B cell (primary cell): ENCODE data around the gene LRRC8D. TPM values are rescaled to one million over a fixed set of nuclear protein-coding genes. Genes with fewer than 3 reads are reported as not detected.

Experiments used
- ATAC-seq: fragments of 200-7000 bp; cut with Tn5 transposase; one replicate; pipeline ENCODE4 v1.10.0; 2021; ENCODE audit warnings: low read depth, mild to moderate bottlenecking, moderate number of reproducible peaks, moderate library complexity
- CTCF ChIA-PET: fragments of 350-600 bp; sonication (Branson Sonifier 250); formaldehyde crosslinking; loops from one replicate; lab custom pipeline; 2021; ENCODE audit warnings: antibody characterized with exemption, inconsistent platforms; lab: Charles Lee
- POLR2A ChIA-PET: fragments of 350-600 bp; sonication (Branson Sonifier 250); formaldehyde crosslinking; loops from one replicate; lab custom pipeline; 2021; ENCODE audit warnings: antibody characterized with exemption; lab: Charles Lee
- DNase-seq: peaks from one replicate; pipeline ENCODE4 v3.0.0; 2013
- H2AFZ ChIP-seq: 2 replicates; pipeline ENCODE4 v1.6.1; 2012; ENCODE audit warnings: mild to moderate bottlenecking, low read depth, low read length; ENCODE audit not compliant: insufficient read depth, poor library complexity, severe bottlenecking
- H3K27ac ChIP-seq, 2 donors: 1 replicate in 1 of 2; 2 replicates in 1 of 2; pipeline ENCODE4 v1.5.1; 2012 to 2013; ENCODE audit warnings: low read length in 2 of 2, mild to moderate bottlenecking in 2 of 2, moderate library complexity in 1 of 2
- H3K27me3 ChIP-seq, 4 experiments: fragments of 200-600 bp in 1 of 4; sonication (generic) in 1 of 4; replicated peaks in 1 of 4; 1 replicate in 2 of 4; 2 replicates in 2 of 4; pipeline versions ENCODE4 v1.6.1 to v1.7.0; 2013 to 2016; ENCODE audit warnings: low read length in 3 of 4, mild to moderate bottlenecking in 2 of 4, mixed read lengths in 1 of 4, moderate library complexity in 1 of 4; ENCODE audit not compliant: insufficient read depth in 4 of 4, control insufficient read depth in 3 of 4; ENCODE audit errors: control extremely low read depth in 1 of 4
- H3K36me3 ChIP-seq, 2 experiments: replicated peaks in 1 of 2; 1 replicate in 1 of 2; 2 replicates in 1 of 2; pipeline versions ENCODE4 v1.6.1 to v1.7.1; 2013; ENCODE audit warnings: low read length in 1 of 2; ENCODE audit not compliant: insufficient read depth in 2 of 2, control insufficient read depth in 1 of 2; ENCODE audit errors: control extremely low read depth in 1 of 2, extremely low read depth in 1 of 2
- H3K4me1 ChIP-seq, 2 donors: fragments of 200-600 bp in 1 of 2; sonication (generic) in 1 of 2; 1 replicate in 1 of 2; 2 replicates in 1 of 2; pipeline versions ENCODE4 v1.5.1 to v1.6.1; 2013 to 2017; ENCODE audit warnings: low read length in 2 of 2; ENCODE audit not compliant: control insufficient read depth in 2 of 2, insufficient read depth in 2 of 2
- H3K4me2 ChIP-seq: replicated peaks from 2 replicates; pipeline ENCODE3; 2012; ENCODE audit warnings: mild to moderate bottlenecking, low read depth, low read length; ENCODE audit not compliant: poor library complexity, severe bottlenecking
- H3K4me3 ChIP-seq, 5 experiments: fragments of 200-600 bp in 1 of 5; sonication (generic) in 1 of 5; 1 replicate in 3 of 5; 2 replicates in 2 of 5; pipeline versions ENCODE4 v1.5.1 to v1.7.0; 2011 to 2016; ENCODE audit warnings: low read length in 4 of 5, mild to moderate bottlenecking in 4 of 5, low read depth in 2 of 5, control low read depth in 1 of 5, moderate library complexity in 1 of 5; ENCODE audit not compliant: insufficient read depth in 1 of 5; ENCODE audit errors: control extremely low read depth in 1 of 5, extremely low read depth in 1 of 5
- H3K79me2 ChIP-seq: fragments of 200-600 bp; sonication (generic); one replicate; pipeline ENCODE4 v1.6.0; 2016; ENCODE audit warnings: low read length; ENCODE audit not compliant: control insufficient read depth, insufficient read depth
- H3K9ac ChIP-seq: fragments of 200-600 bp; sonication (generic); 2 replicates; pipeline ENCODE4 v1.6.1; 2017; ENCODE audit warnings: mild to moderate bottlenecking, low read length, moderate library complexity
- H3K9me3 ChIP-seq, 3 donors: one replicate each; pipeline versions ENCODE4 v1.6.1 to v1.7.1; 2013; ENCODE audit warnings: low read length in 2 of 3; ENCODE audit not compliant: control insufficient read depth in 2 of 3, insufficient read depth in 1 of 3; ENCODE audit errors: control extremely low read depth in 1 of 3
- H4K20me1 ChIP-seq: 2 replicates; pipeline ENCODE4 v1.6.0; 2012; ENCODE audit warnings: mild to moderate bottlenecking, low read length; ENCODE audit not compliant: insufficient read depth, control insufficient read depth, poor library complexity, severe bottlenecking
- H3K27ac Mint-ChIP-seq: one replicate; pipeline ENCODE4 v1.8.0; 2021; ENCODE audit warnings: mixed read lengths
- H3K27me3 Mint-ChIP-seq: one replicate; pipeline ENCODE4 v1.8.0; 2021; ENCODE audit warnings: mixed read lengths
- H3K4me1 Mint-ChIP-seq: one replicate; pipeline ENCODE4 v1.8.0; 2021; ENCODE audit warnings: mixed read lengths
- H3K4me3 Mint-ChIP-seq: one replicate; pipeline ENCODE4 v1.8.0; 2021; ENCODE audit warnings: mixed read lengths
- H3K9me3 Mint-ChIP-seq: one replicate; pipeline ENCODE4 v1.8.0; 2022; ENCODE audit warnings: mixed read lengths; ENCODE audit not compliant: insufficient read depth
- EZH2 ChIP-seq: IDR thresholded peaks from 2 replicates; pipeline ENCODE4 v1.6.1; 2012; ENCODE audit warnings: borderline replicate concordance, low read depth, mild to moderate bottlenecking, moderate library complexity, low read length; ENCODE audit not compliant: insufficient read depth, poor library complexity, severe bottlenecking
- WGBS: methylation state at CpG from one replicate; pipeline ENCODE4 v1.1.5; 2013; ENCODE audit warnings: missing lambda C conversion rate; ENCODE audit not compliant: insufficient coverage; 5-methylcytosine and 5-hydroxymethylcytosine counted together
- intact Hi-C: fragments of 100-400 bp; cut with micrococcal nuclease; formaldehyde crosslinking; loops from one replicate; pipeline ENCODE4 v1.10.0; 2022
- polyA plus RNA-seq: library from polyadenylated mRNA; depleted of rRNA; stranded (reverse); fragments of >200 nt; gene quantifications from 2 replicates; pipeline ENCODE4 v1.2.3, GENCODE V29; 2012
- total RNA-seq, 2 donors: library from RNA; stranded (reverse); fragments of 120-200 nt in 1 of 2; gene quantifications; 1 replicate in 1 of 2; 2 replicates in 1 of 2; pipeline versions ENCODE4 v1.2.3 to v1.2.4, GENCODE V29; 2013 to 2022
- TF ChIP-seq, protein P1 (sequence below): fragments of 200-600 bp; IDR thresholded peaks from one replicate; pipeline ENCODE4 v1.8.0; 2022; ENCODE audit warnings: antibody characterized with exemption, mild to moderate bottlenecking

The LRRC8D gene
- total and polyA plus RNA-seq, 2 donors (not counting 1 experiment from before 2014, with no cell fraction given) = 23.7 to 47.0 TPM

GRCh38 chr1:89779151-89779940 is 41.5 kb upstream of the LRRC8D start:
- ATAC-seq (no peak), DNase-seq (no peak)
- Histone ChIP-seq H3K4me1 (no peaks in the 10 kb centered on the region), H4K20me1 (no peaks in the 10 kb centered on the region), H3K9ac (no peak overlapping the region), H3K27ac (no peak overlapping the region), H3K4me2 (no peak overlapping the region), H3K4me3 (no peak overlapping the region), H3K9me3 (peaks cover 0 to 1% (median 0%) of the 10 kb centered on the region in 3 donors), H3K27me3 (no peaks in the 10 kb centered on the region), H2AFZ (no peak overlapping the region), H3K79me2 (no peaks in the 10 kb centered on the region), H3K36me3 (no peaks in the 10 kb centered on the region)
- intact Hi-C loops = no loop called here
- TF ChIP-seq, protein P1, sequence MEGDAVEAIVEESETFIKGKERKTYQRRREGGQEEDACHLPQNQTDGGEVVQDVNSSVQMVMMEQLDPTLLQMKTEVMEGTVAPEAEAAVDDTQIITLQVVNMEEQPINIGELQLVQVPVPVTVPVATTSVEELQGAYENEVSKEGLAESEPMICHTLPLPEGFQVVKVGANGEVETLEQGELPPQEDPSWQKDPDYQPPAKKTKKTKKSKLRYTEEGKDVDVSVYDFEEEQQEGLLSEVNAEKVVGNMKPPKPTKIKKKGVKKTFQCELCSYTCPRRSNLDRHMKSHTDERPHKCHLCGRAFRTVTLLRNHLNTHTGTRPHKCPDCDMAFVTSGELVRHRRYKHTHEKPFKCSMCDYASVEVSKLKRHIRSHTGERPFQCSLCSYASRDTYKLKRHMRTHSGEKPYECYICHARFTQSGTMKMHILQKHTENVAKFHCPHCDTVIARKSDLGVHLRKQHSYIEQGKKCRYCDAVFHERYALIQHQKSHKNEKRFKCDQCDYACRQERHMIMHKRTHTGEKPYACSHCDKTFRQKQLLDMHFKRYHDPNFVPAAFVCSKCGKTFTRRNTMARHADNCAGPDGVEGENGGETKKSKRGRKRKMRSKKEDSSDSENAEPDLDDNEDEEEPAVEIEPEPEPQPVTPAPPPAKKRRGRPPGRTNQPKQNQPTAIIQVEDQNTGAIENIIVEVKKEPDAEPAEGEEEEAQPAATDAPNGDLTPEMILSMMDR = no peak
- no peak for TF ChIP-seq EZH2
- Mint-ChIP-seq H3K4me1 (no peaks in the 10 kb centered on the region), H3K4me3 (no peak overlapping the region), H3K27ac (no peak overlapping the region), H3K27me3 (peaks cover 14% of the 10 kb centered on the region), H3K9me3 (no peaks in the 10 kb centered on the region)
- ChIA-PET POLR2A (no interaction called here), CTCF (interaction anchor here (1.4 kb wide), 1 partner anchor 16 kb away, joined by 5 read pairs; no protein-coding TSS in a partner anchor)
- 88% methylated on average over 1 of the region's 6 CpGs for WGBS

DNA sequence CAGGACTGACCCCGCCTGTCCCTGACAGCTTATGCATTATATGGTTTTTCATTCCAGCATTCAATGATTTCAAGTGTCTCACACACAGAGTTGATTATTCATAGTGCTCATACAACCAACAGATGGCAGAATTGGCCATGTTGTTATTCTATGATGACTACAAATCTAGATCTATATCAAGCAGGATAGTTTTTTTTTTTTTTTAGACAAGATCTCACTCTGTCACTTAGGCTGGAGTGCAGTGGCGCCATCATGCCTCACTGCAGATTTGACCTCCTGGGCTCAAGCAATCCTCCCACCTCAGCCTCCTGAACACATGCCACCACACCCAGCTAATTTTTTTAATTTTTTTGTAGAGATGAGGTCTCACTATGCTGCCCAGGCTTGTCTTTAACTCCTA is 40.1 kb upstream of the LRRC8D start:
- Mint-ChIP-seq H3K27me3 (peaks cover 14% of the 10 kb centered on the region), H3K27ac (no peak overlapping the region)
- CTCF ChIA-PET = interaction anchor here (0.6 to 1.3 kb wide), 5 partner anchors 24 to 334 kb away, joined by 3 to 7 read pairs (median 4); no protein-coding TSS in a partner anchor

More for the DNA sequence above, 40.1 kb upstream of the LRRC8D start:
- Histone ChIP-seq H3K36me3 (no peaks in the 10 kb centered on the region), H3K4me3 (no peak overlapping the region), H3K79me2 (no peaks in the 10 kb centered on the region), H3K9me3 (peaks cover 0 to 1% (median 0%) of the 10 kb centered on the region in 3 donors), H2AFZ (no peak overlapping the region), H3K4me2 (no peak overlapping the region), H3K4me1 (no peaks in the 10 kb centered on the region), H3K27ac (no peak overlapping the region), H3K9ac (no peak overlapping the region), H4K20me1 (no peaks in the 10 kb centered on the region), H3K27me3 (no peaks in the 10 kb centered on the region)
- peak; percentile 31 for ATAC-seq
- no peak overlapping the region for H3K4me3 Mint-ChIP-seq
- no CpG with 5 or more reads among the region's 2 CpGs for WGBS
- DNase-seq = peak; percentile 25
- H3K4me1 Mint-ChIP-seq = no peaks in the 10 kb centered on the region
- POLR2A ChIA-PET = no interaction called here
- H3K9me3 Mint-ChIP-seq = no peaks in the 10 kb centered on the region
- no peak for TF ChIP-seq EZH2
- TF ChIP-seq, protein P1 = peak; percentile 35
- intact Hi-C loops = no loop called here
